Thyroid gland (tissue), 4 donors: ENCODE data around the gene MS4A18.

Experiments used
- CTCF ChIP-seq, 6 experiments: fragments of 200-600 bp in 3 of 6; fragments of 450-650 bp in 3 of 6; sonication (generic) in 3 of 6; IDR thresholded peaks; one replicate each; pipeline ENCODE4 v1.5.1; 2016 to 2019; ENCODE audit warnings: antibody characterized with exemption in 6 of 6, mild to moderate bottlenecking in 2 of 6, inconsistent platforms in 1 of 6, moderate library complexity in 1 of 6
- POLR2A ChIP-seq, 2 donors: fragments of 450-650 bp; IDR thresholded peaks; one replicate each; pipeline ENCODE4 v1.6.1; 2017; ENCODE audit warnings: antibody characterized with exemption in 2 of 2, mild to moderate bottlenecking in 2 of 2, moderate library complexity in 1 of 2

GRCh38 chr11:60792521-60792920 lies 68.0 kb downstream of the MS4A18 start:
- TF ChIP-seq CTCF (IDR thresholded peaks at IDR 0.05) (no peak), POLR2A (IDR thresholded peaks at IDR 0.05) (no peak)
